ENCODE data around the gene TMED4.

DNA sequence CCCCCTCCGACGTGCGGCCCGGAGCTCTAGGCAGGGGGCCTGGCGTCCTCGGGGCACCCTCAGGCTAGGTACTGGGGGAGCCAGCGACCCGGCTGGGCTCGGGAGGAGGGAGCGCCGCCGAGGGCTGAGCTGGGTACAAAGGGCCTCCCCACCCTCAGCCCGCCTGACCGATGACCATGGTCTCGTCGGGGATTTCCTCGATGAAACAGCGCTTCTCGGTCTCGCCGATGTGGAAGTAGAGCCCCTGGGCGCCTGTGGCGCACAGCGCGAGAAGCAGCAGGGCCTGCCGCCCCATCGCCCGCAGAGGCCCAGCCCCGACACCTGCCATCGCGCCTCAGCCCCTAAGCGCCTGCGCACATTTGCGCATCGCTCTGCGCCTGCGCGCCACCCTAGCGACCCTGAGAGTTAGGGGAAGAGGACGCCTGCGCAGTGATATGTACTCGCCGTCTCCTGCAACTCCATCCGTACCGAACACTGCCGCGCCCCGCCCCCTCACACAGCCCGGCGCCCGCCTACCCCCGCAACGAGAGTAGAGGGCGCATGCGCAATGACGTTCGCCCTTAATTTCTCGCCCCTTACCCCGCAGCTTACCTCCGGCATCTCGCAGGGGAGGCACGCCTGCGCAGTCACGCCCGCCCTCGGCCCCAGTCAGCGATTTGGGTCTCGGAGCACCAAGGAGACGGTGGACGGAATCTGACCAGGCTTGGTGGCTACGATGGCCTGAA, at the start of gene TMED4:
- TF ChIP-seq, protein P1, sequence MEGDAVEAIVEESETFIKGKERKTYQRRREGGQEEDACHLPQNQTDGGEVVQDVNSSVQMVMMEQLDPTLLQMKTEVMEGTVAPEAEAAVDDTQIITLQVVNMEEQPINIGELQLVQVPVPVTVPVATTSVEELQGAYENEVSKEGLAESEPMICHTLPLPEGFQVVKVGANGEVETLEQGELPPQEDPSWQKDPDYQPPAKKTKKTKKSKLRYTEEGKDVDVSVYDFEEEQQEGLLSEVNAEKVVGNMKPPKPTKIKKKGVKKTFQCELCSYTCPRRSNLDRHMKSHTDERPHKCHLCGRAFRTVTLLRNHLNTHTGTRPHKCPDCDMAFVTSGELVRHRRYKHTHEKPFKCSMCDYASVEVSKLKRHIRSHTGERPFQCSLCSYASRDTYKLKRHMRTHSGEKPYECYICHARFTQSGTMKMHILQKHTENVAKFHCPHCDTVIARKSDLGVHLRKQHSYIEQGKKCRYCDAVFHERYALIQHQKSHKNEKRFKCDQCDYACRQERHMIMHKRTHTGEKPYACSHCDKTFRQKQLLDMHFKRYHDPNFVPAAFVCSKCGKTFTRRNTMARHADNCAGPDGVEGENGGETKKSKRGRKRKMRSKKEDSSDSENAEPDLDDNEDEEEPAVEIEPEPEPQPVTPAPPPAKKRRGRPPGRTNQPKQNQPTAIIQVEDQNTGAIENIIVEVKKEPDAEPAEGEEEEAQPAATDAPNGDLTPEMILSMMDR (IDR thresholded peaks at IDR 0.05) = no peak
- TF ChIP-seq POLR2A (IDR thresholded peaks at IDR 0.05) = peak; percentile 91

Data from Peyer's patch (tissue), 4 donors.